Right kidney (tissue), 9 donors: ENCODE results near the gene KIF2A.

Source experiments
- DNase-seq: peaks from one replicate; pipeline ENCODE4 v3.0.0-alpha.2; 2016
- long read RNA-seq, 8 donors: transcript quantifications; one replicate each; lab custom pipeline, GENCODE V29; 2026

Gene KIF2A
- long read RNA-seq, donor 1, partial matches to known transcripts = 8 of 19 reads
- long read RNA-seq, donor 1, other reads (novel, unspliced or antisense) = 10 of 19 reads
- long read RNA-seq, donor 2, partial matches to known transcripts = 0 of 1 reads
- long read RNA-seq, donor 2, other reads (novel, unspliced or antisense) = 0 of 1 reads
- long read RNA-seq, donor 3, partial matches to known transcripts = 0 of 14 reads
- long read RNA-seq, donor 3, other reads (novel, unspliced or antisense) = 10 of 14 reads
- long read RNA-seq, donor 4, partial matches to known transcripts = 20 of 33 reads
- long read RNA-seq, donor 4, other reads (novel, unspliced or antisense) = 7 of 33 reads
- long read RNA-seq, donor 5, transcript KIF2A-202 (20 exons, 2,539 nt) = major isoform, 9 of 9 reads
- long read RNA-seq, donor 5, partial matches to known transcripts = 0 of 9 reads
- long read RNA-seq, donor 5, other reads (novel, unspliced or antisense) = 0 of 9 reads
- long read RNA-seq, donor 6, partial matches to known transcripts = 23 of 36 reads
- long read RNA-seq, donor 6, other reads (novel, unspliced or antisense) = 8 of 36 reads
- long read RNA-seq, donor 7, partial matches to known transcripts = 20 of 57 reads
- long read RNA-seq, donor 7, other reads (novel, unspliced or antisense) = 31 of 57 reads
- long read RNA-seq, donor 8, partial matches to known transcripts = 28 of 41 reads
- long read RNA-seq, donor 8, other reads (novel, unspliced or antisense) = 10 of 41 reads

GRCh38 chr5:62305715-62306322 is at the start of gene KIF2A:
Gene KIF2A (plus strand): TSS chr5:62306206. CDS start chr5:62306473, 267 bp downstream.
- peak; percentile 98 for DNase-seq

GRCh38 chr5:62257020-62257367 is 49.0 kb upstream of the KIF2A start:
- no peak for DNase-seq

- no peak for DNase-seq
Observed at GRCh38 chr5:62258654-62259053, 47.4 kb upstream of the KIF2A start.

GRCh38 chr5:62259699-62260250 is 46.2 kb upstream of the KIF2A start:
- no peak for DNase-seq

GRCh38 chr5:62260513-62260912 is 45.5 kb upstream of the KIF2A start:
- no peak for DNase-seq

GRCh38 chr5:62263401-62263800 is 42.6 kb upstream of the KIF2A start:
- DNase-seq = no peak

- no peak for DNase-seq
Observed at GRCh38 chr5:62265648-62266112, 40.3 kb upstream of the KIF2A start.

- no peak for DNase-seq
Observed at GRCh38 chr5:62266573-62266972, 39.4 kb upstream of the KIF2A start.

GRCh38 chr5:62268234-62268633 is 37.8 kb upstream of the KIF2A start:
- DNase-seq = peak; percentile 23

- no peak for DNase-seq
Observed at GRCh38 chr5:62268792-62269191, 37.2 kb upstream of the KIF2A start.

- no peak for DNase-seq
Observed at GRCh38 chr5:62271370-62271769, 34.6 kb upstream of the KIF2A start.

- DNase-seq = no peak
Observed at GRCh38 chr5:62271870-62272269, 34.1 kb upstream of the KIF2A start.

- DNase-seq = no peak
Observed at GRCh38 chr5:62273687-62274086, 32.3 kb upstream of the KIF2A start.

- no peak for DNase-seq
Observed at GRCh38 chr5:62275581-62275980, 30.4 kb upstream of the KIF2A start.

- DNase-seq = no peak
Observed at GRCh38 chr5:62281411-62281810, 24.6 kb upstream of the KIF2A start.

- no peak for DNase-seq
Observed at GRCh38 chr5:62282064-62282463, 23.9 kb upstream of the KIF2A start.

GRCh38 chr5:62283005-62283404 is 23.0 kb upstream of the KIF2A start:
- DNase-seq = no peak

GRCh38 chr5:62283861-62284260 is 22.1 kb upstream of the KIF2A start:
- no peak for DNase-seq

GRCh38 chr5:62284946-62285891 is 20.8 kb upstream of the KIF2A start:
- no peak for DNase-seq

- DNase-seq = no peak
Observed at GRCh38 chr5:62286834-62287233, 19.2 kb upstream of the KIF2A start.

- no peak for DNase-seq
Observed at GRCh38 chr5:62287237-62287636, 18.8 kb upstream of the KIF2A start.

- no peak for DNase-seq
Observed at GRCh38 chr5:62288118-62288517, 17.9 kb upstream of the KIF2A start.
